ENCODE measurements around the gene ITM2B. TPM values are rescaled to one million over a fixed set of nuclear protein-coding genes. Genes with fewer than 3 reads are reported as not detected.

The ITM2B gene
- total and polyA plus RNA-seq, 2 donors (not counting 1 experiment from before 2014, with no cell fraction given), result 122 to 177 TPM

GRCh38 chr13:48255090-48255489 lies 22.1 kb downstream of the ITM2B start:
- H3K27ac Mint-ChIP-seq, result no peak overlapping the region
- H3K36me3 ChIP-seq (replicated peaks in 1 of 2; ENCODE audit: control extremely low read depth in 1 of 2, control insufficient read depth in 1 of 2, extremely low read depth in 1 of 2, insufficient read depth in 2 of 2, low read length in 1 of 2), result peaks cover 12 to 55% of the 10 kb centered on the region in 2 experiments
- H3K4me1 Mint-ChIP-seq, result peaks cover 10% of the 10 kb centered on the region

GRCh38 chr13:48255954-48256353 lies 22.9 kb downstream of the ITM2B start:
- no peak overlapping the region for H3K27ac ChIP-seq (ENCODE audit: low read length in 2 of 2)
- H3K27me3 ChIP-seq (replicated peaks in 1 of 4; ENCODE audit: control extremely low read depth in 1 of 4, control insufficient read depth in 3 of 4, insufficient read depth in 4 of 4, low read length in 3 of 4), result no peaks in the 10 kb centered on the region
- no CpG with 5 or more reads among the region's 1 CpG for WGBS (ENCODE audit: insufficient coverage)
- CTCF ChIA-PET, result no interaction called here
- no peak overlapping the region for H3K4me2 ChIP-seq (replicated peaks; ENCODE audit: low read depth, low read length, poor library complexity, severe bottlenecking)
- no peaks in the 10 kb centered on the region for H3K4me1 ChIP-seq (ENCODE audit: control insufficient read depth in 2 of 2, insufficient read depth in 2 of 2, low read length in 2 of 2)
- no peaks in the 10 kb centered on the region for H3K9me3 ChIP-seq (ENCODE audit: control extremely low read depth in 1 of 3, control insufficient read depth in 2 of 3, insufficient read depth in 1 of 3, low read length in 2 of 3)
- intact Hi-C loops (cut with micrococcal nuclease), result no loop called here
- ATAC-seq (ENCODE audit: low read depth) (no peak), DNase-seq (no peak)
- Mint-ChIP-seq H3K4me1 (peaks cover 10% of the 10 kb centered on the region), H3K9me3 (ENCODE audit: insufficient read depth) (no peaks in the 10 kb centered on the region), H3K27ac (no peak overlapping the region), H3K27me3 (no peaks in the 10 kb centered on the region), H3K4me3 (no peak overlapping the region)
- no peak for TF ChIP-seq EZH2 (IDR thresholded peaks at IDR 0.05; ENCODE audit: borderline replicate concordance, insufficient read depth, low read depth, low read length, poor library complexity, severe bottlenecking)
- no peak for TF ChIP-seq CTCF (IDR thresholded peaks at IDR 0.05)
- H2AFZ ChIP-seq (ENCODE audit: insufficient read depth, low read depth, low read length, poor library complexity, severe bottlenecking), result no peak overlapping the region
- H3K79me2 ChIP-seq (ENCODE audit: control insufficient read depth, insufficient read depth, low read length), result peaks cover 46% of the 10 kb centered on the region
- no peak overlapping the region for H3K4me3 ChIP-seq (ENCODE audit: control extremely low read depth in 1 of 5, extremely low read depth in 1 of 5, insufficient read depth in 1 of 5, low read depth in 2 of 5, low read length in 4 of 5)
- POLR2A ChIA-PET, result no interaction called here
- H3K36me3 ChIP-seq (replicated peaks in 1 of 2; ENCODE audit: control extremely low read depth in 1 of 2, control insufficient read depth in 1 of 2, extremely low read depth in 1 of 2, insufficient read depth in 2 of 2, low read length in 1 of 2), result peaks cover 15 to 63% of the 10 kb centered on the region in 2 experiments
- H3K9ac ChIP-seq (ENCODE audit: low read length), result no peak overlapping the region
- H4K20me1 ChIP-seq (ENCODE audit: control insufficient read depth, insufficient read depth, low read length, poor library complexity, severe bottlenecking), result peaks cover 33% of the 10 kb centered on the region

More at GRCh38 chr13:48255090-48255489, 22.1 kb downstream of the ITM2B start:
- DNase-seq (no peak), ATAC-seq (ENCODE audit: low read depth) (no peak)
- H3K4me2 ChIP-seq (replicated peaks; ENCODE audit: low read depth, low read length, poor library complexity, severe bottlenecking), result no peak overlapping the region
- H4K20me1 ChIP-seq (ENCODE audit: control insufficient read depth, insufficient read depth, low read length, poor library complexity, severe bottlenecking), result peaks cover 42% of the 10 kb centered on the region
- intact Hi-C loops (cut with micrococcal nuclease), result no loop called here
- ChIA-PET POLR2A (interaction anchor here (0.7 kb wide), 1 partner anchor 234 kb away, joined by 3 read pairs; no protein-coding TSS in a partner anchor), CTCF (no interaction called here)
- no peak for TF ChIP-seq EZH2 (IDR thresholded peaks at IDR 0.05; ENCODE audit: borderline replicate concordance, insufficient read depth, low read depth, low read length, poor library complexity, severe bottlenecking)
- TF ChIP-seq CTCF (IDR thresholded peaks at IDR 0.05), result no peak
- no peak overlapping the region for H3K4me3 ChIP-seq (ENCODE audit: control extremely low read depth in 1 of 5, extremely low read depth in 1 of 5, insufficient read depth in 1 of 5, low read depth in 2 of 5, low read length in 4 of 5)
- H3K4me1 ChIP-seq (ENCODE audit: control insufficient read depth in 2 of 2, insufficient read depth in 2 of 2, low read length in 2 of 2), result no peaks in the 10 kb centered on the region
- no peak overlapping the region for H3K27ac ChIP-seq (ENCODE audit: low read length in 2 of 2)
- no peak overlapping the region for H3K9ac ChIP-seq (ENCODE audit: low read length)
- H2AFZ ChIP-seq (ENCODE audit: insufficient read depth, low read depth, low read length, poor library complexity, severe bottlenecking), result no peak overlapping the region
- H3K27me3 Mint-ChIP-seq, result no peaks in the 10 kb centered on the region
- 93% methylated on average over 9 of the region's 13 CpGs for WGBS (ENCODE audit: insufficient coverage)
- peaks cover 55% of the 10 kb centered on the region for H3K79me2 ChIP-seq (ENCODE audit: control insufficient read depth, insufficient read depth, low read length)
- no peaks in the 10 kb centered on the region for H3K9me3 ChIP-seq (ENCODE audit: control extremely low read depth in 1 of 3, control insufficient read depth in 2 of 3, insufficient read depth in 1 of 3, low read length in 2 of 3)
- no peaks in the 10 kb centered on the region for H3K27me3 ChIP-seq (replicated peaks in 1 of 4; ENCODE audit: control extremely low read depth in 1 of 4, control insufficient read depth in 3 of 4, insufficient read depth in 4 of 4, low read length in 3 of 4)
- H3K4me3 Mint-ChIP-seq, result no peak overlapping the region
- no peaks in the 10 kb centered on the region for H3K9me3 Mint-ChIP-seq (ENCODE audit: insufficient read depth)
